Left colon (tissue), 2 donors: ENCODE data around the gene ICE1. TPM values are rescaled to one million over a fixed set of nuclear protein-coding genes. Genes with fewer than 3 reads are reported as not detected.
A peak's percentile ranks its signal among the peaks of the same experiment; 100 is the strongest.
"Not testable (repeated sequence)": the region's sequence is repeated elsewhere in the genome, so short reads cannot be mapped to it uniquely, and the experiment has no call there.

ENCODE experiments used
- ATAC-seq: fragments of 200-7000 bp; cut with Tn5 transposase; one replicate; pipeline ENCODE4 v1.9.1; 2020; ENCODE audit warnings: mild to moderate bottlenecking, moderate library complexity
- DNase-seq, 2 donors: peaks; one replicate each; pipeline ENCODE4 v3.0.0-alpha.2; 2020
- intact Hi-C, 2 donors: fragments of 100-400 bp; cut with DNase I in 1 of 2; cut with micrococcal nuclease in 1 of 2; formaldehyde crosslinking; loops; one replicate each; pipeline versions ENCODE4 v1.11.2 to v1.14.0; 2022; cut with DNase I, micrococcal nuclease
- long read RNA-seq: library from polyadenylated mRNA; unstranded; transcript quantifications from one replicate; pipeline ENCODE4 v2.0.0, GENCODE V29; 2021
- total RNA-seq, 2 donors: library from RNA; stranded (reverse); fragmentation: NEBNext Ultra II Directional; extraction: Animal tissue kit (Norgen Biotek cat#: 25700); gene quantifications; one replicate each; pipeline ENCODE4 v1.2.1, GENCODE V29; 2021
- donor health status: DM: no; HTN: no; CAD: no.
- donor health status: DM: yes; HTN: yes; CAD: no.

The ICE1 gene
- 10 to 100 TPM; 19.8 to 20.1 TPM for total RNA-seq
- long read RNA-seq, partial matches to known transcripts: 2 of 7 reads
- long read RNA-seq, other reads (novel, unspliced or antisense): 2 of 7 reads

DNA sequence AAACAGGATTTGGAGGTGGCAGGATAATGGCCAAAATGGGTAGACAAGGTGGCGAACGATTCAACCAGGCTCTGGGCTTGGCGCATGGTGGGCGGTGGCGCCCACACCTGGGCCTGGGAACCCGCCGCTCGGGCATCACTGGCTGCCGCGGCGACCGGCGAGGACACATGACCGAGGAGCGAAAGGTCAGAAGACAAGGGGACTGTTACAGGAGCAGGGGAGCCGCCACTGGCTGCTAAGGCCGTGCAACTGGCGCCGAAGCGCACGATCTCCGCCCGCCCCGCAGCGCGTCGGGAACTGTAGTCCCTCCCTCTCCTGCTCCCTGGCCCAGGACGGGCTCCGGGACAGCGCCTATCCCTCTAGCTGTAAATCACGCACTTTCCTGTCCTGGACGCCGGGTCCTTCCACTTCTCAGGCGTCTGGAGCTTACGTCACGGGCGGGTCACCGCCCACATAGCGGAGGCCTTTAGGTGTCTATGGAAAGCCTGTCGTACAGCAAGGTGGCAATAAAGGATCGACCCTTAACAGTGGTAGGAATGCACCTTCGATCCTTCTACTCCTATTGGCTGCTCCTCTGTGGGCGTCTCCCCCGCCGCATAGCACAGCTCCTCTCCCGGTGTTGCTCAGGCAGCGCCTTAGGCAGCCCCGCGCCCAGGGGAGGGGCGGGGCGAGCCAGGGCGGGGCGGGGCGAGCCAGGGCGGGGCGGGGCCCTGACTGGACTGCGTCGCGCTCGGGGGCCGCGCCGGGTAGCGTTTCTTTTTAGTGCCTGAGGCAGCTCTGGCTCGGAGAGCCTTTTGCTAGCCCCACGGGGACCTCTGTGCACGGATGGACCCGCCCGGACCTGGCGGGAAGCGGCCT, at the start of gene ICE1:
Gene ICE1, plus strand, starts transcription at position 717 of the 858 bp plus-strand sequence. CDS start 239 bp downstream, outside the sequence.
- DNase-seq (peak; percentile 96 to 98), ATAC-seq (peak; percentile 95)
- intact Hi-C loops: no loop called here

DNA sequence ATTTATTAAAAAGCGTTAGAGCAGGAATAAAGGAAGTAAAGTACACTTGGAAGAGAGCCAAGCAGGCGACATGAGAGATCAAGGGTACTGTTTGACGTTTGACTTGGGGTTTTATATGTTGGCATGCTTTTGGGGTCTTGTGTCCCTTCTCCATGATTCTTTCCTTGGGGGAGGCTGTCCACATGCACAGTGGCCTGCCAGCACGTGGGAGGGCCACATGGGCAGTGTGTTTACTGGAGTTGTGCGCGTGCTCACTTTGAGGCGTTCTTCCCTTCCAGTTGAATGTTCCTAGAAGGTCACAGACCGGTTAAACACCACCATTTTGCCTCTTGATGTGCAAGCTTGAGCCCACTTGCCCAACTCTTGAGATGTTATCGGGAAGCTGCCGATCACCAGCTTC, 49.5 kb upstream of the ICE1 start:
- ATAC-seq: no peak
- intact Hi-C loops: no loop called here
- DNase-seq: no peak

- intact Hi-C loops: no loop called here
- ATAC-seq (no peak), DNase-seq (no peak)
Observed at GRCh38 chr5:5373351-5373989, 49.0 kb upstream of the ICE1 start.

- no peak for DNase-seq
- intact Hi-C loops: no loop called here
- ATAC-seq: no peak
Observed at GRCh38 chr5:5374009-5374715, 48.3 kb upstream of the ICE1 start.

- DNase-seq (no peak), ATAC-seq (no peak)
- intact Hi-C loops: no loop called here
Observed at GRCh38 chr5:5377780-5378179, 44.7 kb upstream of the ICE1 start.

DNA sequence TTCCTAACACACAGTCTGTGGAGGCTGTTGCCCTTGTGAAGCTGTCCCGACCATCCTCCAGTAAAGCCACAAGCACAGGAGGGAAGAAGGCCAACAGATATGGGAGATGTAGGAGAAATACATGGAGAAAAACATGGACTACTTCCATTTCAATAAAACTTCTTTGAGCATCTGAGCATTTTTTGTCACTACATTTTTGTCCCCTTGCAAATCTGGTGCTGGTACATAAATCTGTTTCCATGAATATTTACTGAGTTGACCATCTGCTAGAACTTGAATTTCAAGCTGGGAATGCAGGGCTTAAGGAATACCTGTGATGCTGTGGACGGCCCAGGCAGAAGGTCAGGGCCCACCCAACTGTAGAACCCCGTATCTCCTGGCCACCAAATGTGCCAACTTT, 43.9 kb upstream of the ICE1 start:
- intact Hi-C loops: no loop called here
- ATAC-seq (no peak), DNase-seq (no peak)

DNA sequence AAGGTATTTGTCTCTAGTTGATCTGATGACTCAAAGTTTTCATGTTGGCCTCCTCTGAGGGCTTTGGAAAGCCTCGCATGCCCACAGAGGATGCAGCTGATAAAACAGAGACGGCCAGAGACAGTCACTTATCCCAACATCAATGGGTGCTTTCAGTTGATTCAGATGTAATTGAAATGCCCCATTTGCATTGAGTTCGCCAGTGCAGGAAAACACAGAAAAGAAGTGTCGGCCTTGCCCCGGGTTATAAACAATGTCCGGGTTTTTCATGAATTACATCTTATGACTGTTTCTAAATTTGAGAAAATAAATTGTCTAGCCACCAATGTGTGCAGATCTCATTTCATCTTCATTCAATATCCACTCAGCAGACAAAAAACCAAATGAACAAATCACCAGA, 42.2 kb upstream of the ICE1 start:
- ATAC-seq: no peak
- intact Hi-C loops: no loop called here
- no peak for DNase-seq

- intact Hi-C loops: no loop called here
- ATAC-seq (no peak), DNase-seq (no peak)
Observed at GRCh38 chr5:5381310-5381913, 41.1 kb upstream of the ICE1 start.

GRCh38 chr5:5383461-5383860, 39.0 kb upstream of the ICE1 start:
- ATAC-seq (no peak), DNase-seq (no peak)
- intact Hi-C loops: no loop called here

DNA sequence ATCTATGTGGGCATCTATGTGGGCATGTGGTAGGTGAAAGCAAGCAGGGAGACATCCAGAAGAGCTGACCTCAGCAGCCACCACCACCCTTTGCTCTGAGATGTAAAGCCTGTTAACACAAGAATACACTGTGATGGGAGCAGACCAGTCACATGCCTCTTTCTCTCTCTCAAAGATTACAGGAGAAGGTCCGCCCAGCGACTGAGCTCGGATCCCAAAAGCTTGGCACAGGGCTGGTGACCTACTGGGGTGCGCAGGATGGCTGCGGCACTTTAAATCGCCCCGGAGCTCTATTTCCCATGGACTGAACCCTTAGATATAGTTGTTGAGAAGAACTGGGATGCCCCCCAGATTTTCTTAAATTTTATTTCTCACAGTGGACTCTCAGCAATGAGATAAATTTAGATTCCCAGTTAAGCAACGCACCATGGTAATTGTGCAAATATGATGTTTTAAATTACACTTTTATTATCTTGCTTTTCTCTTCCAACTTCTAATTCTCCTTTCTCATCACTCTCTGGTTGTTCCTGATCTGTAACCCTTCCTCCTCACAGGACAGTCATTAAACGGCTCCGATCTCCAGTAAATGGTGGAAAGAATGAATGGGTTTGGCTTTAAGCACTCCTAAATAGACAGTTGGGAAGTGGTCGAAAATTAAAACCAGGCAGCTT, 37.7 kb upstream of the ICE1 start:
- intact Hi-C loops: no loop called here
- no peak for ATAC-seq
- DNase-seq: no peak

DNA sequence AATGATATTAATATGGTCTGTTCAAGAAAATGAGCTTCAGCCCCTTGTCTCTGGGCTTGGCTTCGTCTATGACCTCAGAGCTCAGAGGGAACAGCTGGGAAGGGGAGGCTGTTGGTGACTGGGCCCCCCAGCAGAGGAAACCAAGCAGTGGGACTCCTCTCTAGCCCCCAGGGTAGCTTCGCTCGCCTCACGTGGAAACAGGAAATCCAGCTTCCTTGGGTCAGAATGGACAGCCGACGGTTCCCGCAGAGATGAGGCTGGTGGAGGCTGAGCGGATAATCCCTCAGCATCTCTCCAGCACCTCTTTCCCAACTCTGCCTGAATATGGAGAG, 37.2 kb upstream of the ICE1 start:
- DNase-seq (no peak), ATAC-seq (no peak)
- intact Hi-C loops: no loop called here

- ATAC-seq (no peak), DNase-seq (no peak)
- intact Hi-C loops: no loop called here
Observed at GRCh38 chr5:5386329-5386728, 36.1 kb upstream of the ICE1 start.

GRCh38 chr5:5387192-5387591, 35.3 kb upstream of the ICE1 start:
- no peak for DNase-seq
- intact Hi-C loops: no loop called here
- no peak for ATAC-seq

DNA sequence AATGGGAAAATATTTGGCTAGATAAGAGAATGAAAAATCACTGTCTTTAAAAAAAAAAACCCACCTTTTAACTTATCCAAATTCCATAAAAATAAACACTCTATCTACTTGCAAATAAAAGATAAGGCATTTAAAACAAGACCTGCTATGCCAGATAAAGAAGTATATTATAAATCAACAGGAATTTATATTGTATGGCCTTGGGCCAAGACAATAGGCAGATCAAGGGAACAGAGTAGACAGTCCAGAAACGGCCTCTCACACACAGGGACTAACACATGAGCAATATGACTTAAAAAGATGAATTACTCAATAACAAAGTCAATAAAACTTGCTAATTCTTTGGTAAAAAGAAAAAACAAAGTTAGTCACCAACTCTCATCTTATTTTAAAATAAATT, 34.7 kb upstream of the ICE1 start:
- no peak for DNase-seq
- intact Hi-C loops: no loop called here
- ATAC-seq: no peak

- ATAC-seq, DNase-seq, intact Hi-C loops: not testable (repeated sequence)
Observed at GRCh38 chr5:5390121-5390869, 32.2 kb upstream of the ICE1 start.

- ATAC-seq, intact Hi-C loops, DNase-seq: not testable (repeated sequence)
Observed at GRCh38 chr5:5392504-5392903, 30.0 kb upstream of the ICE1 start.

DNA sequence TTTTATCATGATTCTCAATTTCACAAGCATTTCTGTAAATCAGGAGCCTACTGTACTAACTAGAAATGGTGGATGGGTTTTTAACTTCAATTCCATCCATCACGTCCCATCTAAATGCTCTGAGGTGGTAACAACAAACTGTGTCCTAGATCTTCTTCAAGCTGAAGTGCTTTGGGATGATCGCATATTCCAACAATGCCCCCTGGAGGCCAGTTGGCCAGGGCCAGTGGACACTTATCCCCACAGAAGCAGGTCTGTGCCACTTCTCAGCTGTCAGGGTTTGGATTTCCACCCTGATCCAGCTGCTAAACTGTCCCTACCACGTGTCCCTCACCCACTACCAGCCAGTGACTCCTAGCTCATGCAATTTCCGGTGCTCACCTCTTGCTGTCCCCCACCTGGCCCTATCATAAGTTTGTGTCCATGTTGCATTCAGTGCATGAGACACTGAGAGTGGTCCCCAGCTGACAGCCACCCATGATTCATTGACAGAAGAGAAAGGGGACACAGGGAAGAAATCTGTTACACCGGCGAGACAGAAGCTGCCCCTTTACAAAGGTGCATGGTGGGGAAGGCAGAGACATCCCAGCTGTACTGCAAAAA, 28.0 kb upstream of the ICE1 start:
- ATAC-seq, DNase-seq, intact Hi-C loops: not testable (repeated sequence)

DNA sequence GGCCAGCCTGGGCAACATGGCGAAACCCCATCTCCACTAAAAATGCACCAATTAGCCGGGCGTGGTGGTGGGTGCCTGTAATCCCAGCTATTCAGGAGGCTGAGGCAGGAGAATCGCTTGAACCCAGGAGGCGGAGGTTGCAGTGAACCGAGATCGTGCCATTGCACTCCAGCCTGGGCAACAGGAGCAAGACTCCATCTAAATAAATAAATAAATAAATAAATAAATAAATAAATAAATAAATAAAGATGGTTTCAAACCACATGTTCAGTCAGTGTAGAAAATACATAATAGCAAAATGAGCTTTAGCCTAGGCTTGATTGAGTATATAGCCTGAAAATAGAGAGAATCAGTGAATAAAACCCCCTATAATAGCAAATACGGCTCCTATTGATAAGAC, 27.4 kb upstream of the ICE1 start:
- ATAC-seq, intact Hi-C loops, DNase-seq: not testable (repeated sequence)
